Measurements from ENCODE around the gene RSBN1L.
A peak's percentile ranks its signal among the peaks of the same experiment; 100 is the strongest.

The RSBN1L gene

DNA sequence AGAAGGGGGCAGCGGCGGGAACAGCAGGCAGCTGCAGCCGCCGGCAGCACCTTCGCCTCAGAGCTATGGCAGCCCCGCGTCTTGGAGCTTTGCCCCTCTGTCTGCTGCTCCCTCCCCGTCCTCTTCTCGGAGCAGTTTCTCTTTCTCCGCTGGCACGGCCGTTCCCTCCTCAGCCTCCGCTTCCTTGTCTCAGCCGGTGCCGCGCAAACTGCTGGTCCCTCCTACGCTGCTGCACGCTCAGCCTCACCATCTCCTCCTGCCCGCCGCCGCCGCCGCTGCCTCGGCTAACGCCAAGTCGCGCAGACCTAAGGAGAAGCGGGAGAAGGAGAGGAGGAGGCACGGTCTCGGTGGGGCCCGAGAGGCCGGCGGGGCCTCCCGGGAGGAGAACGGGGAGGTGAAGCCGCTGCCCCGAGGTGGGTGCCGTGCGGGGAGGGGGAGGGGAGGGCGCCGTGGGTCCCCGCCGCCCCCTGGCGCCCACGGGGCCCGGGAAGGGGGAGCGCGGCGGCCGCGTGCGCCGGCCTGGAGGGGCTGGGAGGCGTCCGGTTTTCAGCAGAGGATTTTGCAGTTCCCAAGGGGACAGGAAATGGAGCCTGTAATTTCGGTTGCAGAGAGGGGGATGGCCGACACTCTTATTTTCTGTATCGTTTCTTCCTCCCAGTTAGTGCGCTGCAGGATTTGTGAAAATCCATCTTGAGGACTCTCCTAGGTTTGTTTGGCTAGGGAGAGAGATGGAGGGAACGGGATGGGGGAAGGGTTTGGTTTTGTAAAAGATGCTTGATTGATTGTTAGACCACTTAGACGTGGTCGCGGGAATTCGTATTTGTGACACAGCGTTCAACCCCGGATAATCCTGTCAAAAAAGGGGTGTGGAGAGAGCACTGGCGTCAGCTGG lies 630 bp downstream of the RSBN1L start:
- TF ChIP-seq, protein P1, sequence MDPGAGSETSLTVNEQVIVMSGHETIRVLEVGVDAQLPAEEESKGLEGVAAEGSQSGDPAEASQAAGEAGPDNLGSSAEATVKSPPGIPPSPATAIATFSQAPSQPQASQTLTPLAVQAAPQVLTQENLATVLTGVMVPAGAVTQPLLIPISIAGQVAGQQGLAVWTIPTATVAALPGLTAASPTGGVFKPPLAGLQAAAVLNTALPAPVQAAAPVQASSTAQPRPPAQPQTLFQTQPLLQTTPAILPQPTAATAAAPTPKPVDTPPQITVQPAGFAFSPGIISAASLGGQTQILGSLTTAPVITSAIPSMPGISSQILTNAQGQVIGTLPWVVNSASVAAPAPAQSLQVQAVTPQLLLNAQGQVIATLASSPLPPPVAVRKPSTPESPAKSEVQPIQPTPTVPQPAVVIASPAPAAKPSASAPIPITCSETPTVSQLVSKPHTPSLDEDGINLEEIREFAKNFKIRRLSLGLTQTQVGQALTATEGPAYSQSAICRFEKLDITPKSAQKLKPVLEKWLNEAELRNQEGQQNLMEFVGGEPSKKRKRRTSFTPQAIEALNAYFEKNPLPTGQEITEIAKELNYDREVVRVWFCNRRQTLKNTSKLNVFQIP (CRISPR knock-in tag; IDR thresholded peaks at IDR 0.05; ENCODE audit: borderline replicate concordance, low read depth): 0 out of 2 replicates have a peak, but pooled peaks have one; percentile 46
- 0 out of 2 replicates have a peak, but pooled peaks have one; percentile 35 for TF ChIP-seq ZFP3 (CRISPR knock-in tag; IDR thresholded peaks at IDR 0.05)
- no peak for TF ChIP-seq TCF4 (CRISPR knock-in tag; IDR thresholded peaks at IDR 0.05; ENCODE audit: borderline replicate concordance)
- ATAC-seq: peak; percentile 68

DNA sequence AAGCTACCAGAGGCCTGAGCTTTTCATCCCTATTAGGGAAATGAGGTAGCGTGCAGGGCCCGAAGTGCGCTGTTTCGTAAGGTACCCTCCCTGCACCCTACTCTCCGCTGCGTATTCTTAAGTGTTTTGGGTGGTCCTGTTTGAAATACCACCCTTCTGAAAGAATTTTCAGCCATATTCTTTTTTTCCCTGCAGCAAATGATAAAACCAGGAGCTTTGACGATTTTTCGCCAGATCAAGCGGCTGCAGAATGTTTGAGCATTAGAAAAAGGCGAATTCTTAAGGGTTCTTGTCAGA lies 1.2 kb downstream of the RSBN1L start:
- no peak for TF ChIP-seq ESRRG (CRISPR knock-in tag; IDR thresholded peaks at IDR 0.05)
- peak; percentile 71 for TF ChIP-seq ZNF70 (CRISPR knock-in tag; IDR thresholded peaks at IDR 0.05)

DNA sequence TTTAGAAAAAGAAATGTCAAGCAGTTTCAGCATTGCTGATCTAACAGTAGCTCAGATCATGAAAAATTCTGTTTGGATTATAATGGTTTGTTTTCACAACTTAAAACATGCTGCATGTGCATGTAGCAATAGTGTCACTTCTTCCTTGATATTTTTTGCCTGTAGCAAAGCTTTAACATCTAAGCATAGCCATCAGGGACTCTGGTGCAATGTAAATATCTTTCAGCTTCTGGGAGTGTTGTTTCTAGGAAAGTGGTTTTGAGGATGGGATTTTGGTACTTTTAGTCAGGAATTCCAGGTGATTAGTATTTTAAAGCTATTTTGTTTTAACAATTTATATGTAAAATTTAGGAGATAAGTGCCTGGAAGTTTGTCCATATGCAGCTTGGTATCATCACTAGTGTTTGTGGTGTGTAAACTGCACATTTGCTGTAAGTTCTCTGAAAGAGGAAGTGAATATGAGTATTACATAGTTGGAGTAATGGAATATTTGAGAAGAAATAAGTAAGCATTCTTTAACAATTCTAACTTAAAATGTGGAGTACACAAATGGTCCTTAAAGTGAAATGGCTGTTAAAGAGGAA lies 1.9 kb downstream of the RSBN1L start:
- ATAC-seq: no peak
- no peak for TF ChIP-seq ZNF8 (CRISPR knock-in tag; IDR thresholded peaks at IDR 0.05)
- TF ChIP-seq, protein P1 (CRISPR knock-in tag; IDR thresholded peaks at IDR 0.05; ENCODE audit: borderline replicate concordance, low read depth): no peak
- TF ChIP-seq SNAI2 (CRISPR knock-in tag; IDR thresholded peaks at IDR 0.05): no peak
- TF ChIP-seq, protein P2, sequence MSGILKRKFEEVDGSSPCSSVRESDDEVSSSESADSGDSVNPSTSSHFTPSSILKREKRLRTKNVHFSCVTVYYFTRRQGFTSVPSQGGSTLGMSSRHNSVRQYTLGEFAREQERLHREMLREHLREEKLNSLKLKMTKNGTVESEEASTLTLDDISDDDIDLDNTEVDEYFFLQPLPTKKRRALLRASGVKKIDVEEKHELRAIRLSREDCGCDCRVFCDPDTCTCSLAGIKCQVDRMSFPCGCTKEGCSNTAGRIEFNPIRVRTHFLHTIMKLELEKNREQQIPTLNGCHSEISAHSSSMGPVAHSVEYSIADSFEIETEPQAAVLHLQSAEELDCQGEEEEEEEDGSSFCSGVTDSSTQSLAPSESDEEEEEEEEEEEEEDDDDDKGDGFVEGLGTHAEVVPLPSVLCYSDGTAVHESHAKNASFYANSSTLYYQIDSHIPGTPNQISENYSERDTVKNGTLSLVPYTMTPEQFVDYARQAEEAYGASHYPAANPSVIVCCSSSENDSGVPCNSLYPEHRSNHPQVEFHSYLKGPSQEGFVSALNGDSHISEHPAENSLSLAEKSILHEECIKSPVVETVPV (CRISPR knock-in tag; IDR thresholded peaks at IDR 0.05): no peak
- TF ChIP-seq GLIS3 (CRISPR knock-in tag; IDR thresholded peaks at IDR 0.05): no peak

More for the DNA sequence above, 1.2 kb downstream of the RSBN1L start:
- peak; percentile 28 for ATAC-seq

DNA sequence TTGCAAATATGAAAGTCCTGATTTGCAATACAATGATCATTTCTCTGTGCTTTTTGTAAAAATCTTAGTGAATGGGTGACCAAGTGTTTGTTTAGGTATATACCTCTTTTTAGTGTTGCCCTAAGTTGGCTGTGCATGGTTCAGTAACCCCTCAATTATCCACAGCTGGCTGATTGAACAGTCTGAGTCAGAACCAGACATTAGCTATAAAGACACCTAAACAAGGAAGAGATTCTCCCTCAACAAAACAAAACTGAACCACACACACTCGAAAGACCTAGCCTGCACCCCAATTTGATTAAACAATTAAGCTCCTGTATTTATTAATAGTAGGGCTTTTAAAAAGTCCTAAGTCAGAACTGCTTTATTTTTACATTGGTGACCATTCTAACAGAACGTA lies 2.8 kb downstream of the RSBN1L start:
- TF ChIP-seq RARB (CRISPR knock-in tag; IDR thresholded peaks at IDR 0.05): no peak
- TF ChIP-seq BACH2 (CRISPR knock-in tag; IDR thresholded peaks at IDR 0.05; ENCODE audit: borderline replicate concordance): no peak
- no peak for TF ChIP-seq ZFP30 (CRISPR knock-in tag; IDR thresholded peaks at IDR 0.05)
- TF ChIP-seq GLIS3 (CRISPR knock-in tag; IDR thresholded peaks at IDR 0.05): no peak
- TF ChIP-seq ESRRG (CRISPR knock-in tag; IDR thresholded peaks at IDR 0.05): no peak
- no peak for TF ChIP-seq TCF4 (CRISPR knock-in tag; IDR thresholded peaks at IDR 0.05; ENCODE audit: borderline replicate concordance)
- TF ChIP-seq, protein P3, sequence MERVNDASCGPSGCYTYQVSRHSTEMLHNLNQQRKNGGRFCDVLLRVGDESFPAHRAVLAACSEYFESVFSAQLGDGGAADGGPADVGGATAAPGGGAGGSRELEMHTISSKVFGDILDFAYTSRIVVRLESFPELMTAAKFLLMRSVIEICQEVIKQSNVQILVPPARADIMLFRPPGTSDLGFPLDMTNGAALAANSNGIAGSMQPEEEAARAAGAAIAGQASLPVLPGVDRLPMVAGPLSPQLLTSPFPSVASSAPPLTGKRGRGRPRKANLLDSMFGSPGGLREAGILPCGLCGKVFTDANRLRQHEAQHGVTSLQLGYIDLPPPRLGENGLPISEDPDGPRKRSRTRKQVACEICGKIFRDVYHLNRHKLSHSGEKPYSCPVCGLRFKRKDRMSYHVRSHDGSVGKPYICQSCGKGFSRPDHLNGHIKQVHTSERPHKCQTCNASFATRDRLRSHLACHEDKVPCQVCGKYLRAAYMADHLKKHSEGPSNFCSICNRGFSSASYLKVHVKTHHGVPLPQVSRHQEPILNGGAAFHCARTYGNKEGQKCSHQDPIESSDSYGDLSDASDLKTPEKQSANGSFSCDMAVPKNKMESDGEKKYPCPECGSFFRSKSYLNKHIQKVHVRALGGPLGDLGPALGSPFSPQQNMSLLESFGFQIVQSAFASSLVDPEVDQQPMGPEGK (CRISPR knock-in tag; IDR thresholded peaks at IDR 0.05; ENCODE audit: borderline replicate concordance): no peak
- no peak for TF ChIP-seq ARNTL (CRISPR knock-in tag; IDR thresholded peaks at IDR 0.05; ENCODE audit: borderline replicate concordance, low read depth)
- TF ChIP-seq ZNF70 (CRISPR knock-in tag; IDR thresholded peaks at IDR 0.05): no peak
- no peak for TF ChIP-seq TOX (CRISPR knock-in tag; IDR thresholded peaks at IDR 0.05; ENCODE audit: borderline replicate concordance)
- no peak for ATAC-seq

DNA sequence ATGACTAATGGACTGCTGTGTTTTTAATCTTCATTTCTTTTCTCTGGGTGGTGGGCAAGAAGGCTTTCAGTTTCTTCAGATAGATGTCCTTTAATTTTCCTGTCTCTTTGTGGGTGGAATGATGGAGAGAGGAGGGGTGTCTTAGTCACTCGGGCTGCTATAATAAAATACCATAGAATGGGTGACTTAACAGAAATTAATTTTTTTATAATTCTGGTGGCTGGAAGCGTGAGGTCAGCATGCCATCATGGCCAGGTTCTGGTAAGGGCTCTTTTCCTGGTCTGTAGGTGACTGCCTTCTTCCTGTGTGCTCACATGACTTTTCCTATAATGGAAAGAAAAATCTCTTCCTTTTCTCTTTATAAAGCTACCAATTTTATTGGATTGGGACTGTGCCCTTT lies 6.3 kb downstream of the RSBN1L start:
- ATAC-seq: no peak; the same call in 2 of the 3 replicates
- TF ChIP-seq RARB (CRISPR knock-in tag; IDR thresholded peaks at IDR 0.05) (no peak), ZFP3 (CRISPR knock-in tag; IDR thresholded peaks at IDR 0.05) (no peak), ARNTL (CRISPR knock-in tag; IDR thresholded peaks at IDR 0.05; ENCODE audit: borderline replicate concordance, low read depth) (no peak), CSDC2 (CRISPR knock-in tag; IDR thresholded peaks at IDR 0.05) (no peak), ZC3H10 (CRISPR knock-in tag; IDR thresholded peaks at IDR 0.05) (no peak), ZNF70 (CRISPR knock-in tag; IDR thresholded peaks at IDR 0.05) (no peak), GLIS3 (CRISPR knock-in tag; IDR thresholded peaks at IDR 0.05) (no peak), ZNF565 (CRISPR knock-in tag; conservative IDR thresholded peaks at IDR 0.05; ENCODE audit: low read depth) (no peak), TCF4 (CRISPR knock-in tag; IDR thresholded peaks at IDR 0.05; ENCODE audit: borderline replicate concordance) (no peak), SNAI2 (CRISPR knock-in tag; IDR thresholded peaks at IDR 0.05) (no peak), ZFP30 (CRISPR knock-in tag; IDR thresholded peaks at IDR 0.05) (no peak), TOX (CRISPR knock-in tag; IDR thresholded peaks at IDR 0.05; ENCODE audit: borderline replicate concordance) (no peak)
- TF ChIP-seq, protein P1 (CRISPR knock-in tag; IDR thresholded peaks at IDR 0.05; ENCODE audit: borderline replicate concordance, low read depth): no peak
- TF ChIP-seq, protein P3 (CRISPR knock-in tag; IDR thresholded peaks at IDR 0.05; ENCODE audit: borderline replicate concordance): no peak
- TF ChIP-seq, protein P2 (CRISPR knock-in tag; IDR thresholded peaks at IDR 0.05): no peak

Data from SK-N-SH treated with all-trans-retinoic acid at 6 μM for 48 hours (cell line).